Osteoblast (primary cell): ENCODE data around the gene MBD2. TPM values are rescaled to one million over a fixed set of nuclear protein-coding genes. Genes with fewer than 3 reads are reported as not detected.

Experiments
- DNase-seq: peaks from one replicate; pipeline ENCODE4 v3.0.0; 2011; ENCODE audit warnings: low spot score, mixed read lengths; ENCODE audit not compliant: insufficient read length; ENCODE audit errors: missing footprints
- H2AFZ ChIP-seq: 2 replicates; pipeline ENCODE4 v1.6.0; 2011; ENCODE audit warnings: mild to moderate bottlenecking, low read length
- H3K27ac ChIP-seq: 2 replicates; pipeline ENCODE4 v1.5.1; 2011; ENCODE audit warnings: mild to moderate bottlenecking, low read depth, low read length, moderate library complexity
- H3K27me3 ChIP-seq: 2 replicates; pipeline ENCODE4 v1.6.0; 2012; ENCODE audit warnings: mild to moderate bottlenecking, control low read depth, inconsistent platforms, low read length, moderate library complexity; ENCODE audit not compliant: insufficient read depth
- H3K36me3 ChIP-seq: 2 replicates; pipeline ENCODE4 v1.5.1; 2011; ENCODE audit warnings: mild to moderate bottlenecking, low read length, control low read depth, moderate library complexity; ENCODE audit not compliant: insufficient read depth
- H3K4me1 ChIP-seq: 2 replicates; pipeline ENCODE4 v1.5.1; 2011; ENCODE audit warnings: mild to moderate bottlenecking, low read length, control low read depth, moderate library complexity; ENCODE audit not compliant: insufficient read depth
- H3K4me2 ChIP-seq: 2 replicates; pipeline ENCODE4 v1.6.0; 2011; ENCODE audit warnings: mild to moderate bottlenecking, low read length; ENCODE audit not compliant: insufficient read depth
- H3K4me3 ChIP-seq: fragments of 200-600 bp; sonication (generic); 3 replicates; pipeline ENCODE4 v1.5.1; 2012; ENCODE audit warnings: mild to moderate bottlenecking, low read length, inconsistent platforms; ENCODE audit not compliant: insufficient read depth
- H3K79me2 ChIP-seq: 2 replicates; pipeline ENCODE4 v1.6.0; 2012; ENCODE audit warnings: mild to moderate bottlenecking, low read length, control low read depth, inconsistent platforms; ENCODE audit not compliant: insufficient read depth
- H3K9me3 ChIP-seq: 2 replicates; pipeline ENCODE4 v1.5.1; 2011; ENCODE audit warnings: low read depth, low read length, control low read depth
- H4K20me1 ChIP-seq: 2 replicates; pipeline ENCODE4 v1.6.0; 2012; ENCODE audit warnings: mild to moderate bottlenecking, low read length, control low read depth; ENCODE audit not compliant: insufficient read depth
- total RNA-seq: library from RNA; depleted of rRNA; stranded (reverse); fragments of >200 nt; gene quantifications from 2 replicates; pipeline ENCODE4 v1.2.3, GENCODE V29; 2012
- TF ChIP-seq, protein P1 (sequence below): IDR thresholded peaks from 2 replicates; pipeline ENCODE4 v1.5.1; 2011; ENCODE audit warnings: mild to moderate bottlenecking, low read depth, low read length, moderate library complexity; ENCODE audit errors: extremely low read depth

Gene MBD2
- total RNA-seq, 1 donor = 23.9 TPM

- Histone ChIP-seq H3K27me3 (no peaks in the 10 kb centered on the region), H3K9me3 (no peaks in the 10 kb centered on the region), H3K4me3 (no peak overlapping the region), H3K27ac (no peak overlapping the region), H3K36me3 (no peaks in the 10 kb centered on the region), H3K4me1 (peaks cover 31% of the 10 kb centered on the region), H3K79me2 (no peaks in the 10 kb centered on the region), H4K20me1 (no peaks in the 10 kb centered on the region), H3K4me2 (no peak overlapping the region), H2AFZ (no peak overlapping the region)
- DNase-seq = no peak
- TF ChIP-seq, protein P1, sequence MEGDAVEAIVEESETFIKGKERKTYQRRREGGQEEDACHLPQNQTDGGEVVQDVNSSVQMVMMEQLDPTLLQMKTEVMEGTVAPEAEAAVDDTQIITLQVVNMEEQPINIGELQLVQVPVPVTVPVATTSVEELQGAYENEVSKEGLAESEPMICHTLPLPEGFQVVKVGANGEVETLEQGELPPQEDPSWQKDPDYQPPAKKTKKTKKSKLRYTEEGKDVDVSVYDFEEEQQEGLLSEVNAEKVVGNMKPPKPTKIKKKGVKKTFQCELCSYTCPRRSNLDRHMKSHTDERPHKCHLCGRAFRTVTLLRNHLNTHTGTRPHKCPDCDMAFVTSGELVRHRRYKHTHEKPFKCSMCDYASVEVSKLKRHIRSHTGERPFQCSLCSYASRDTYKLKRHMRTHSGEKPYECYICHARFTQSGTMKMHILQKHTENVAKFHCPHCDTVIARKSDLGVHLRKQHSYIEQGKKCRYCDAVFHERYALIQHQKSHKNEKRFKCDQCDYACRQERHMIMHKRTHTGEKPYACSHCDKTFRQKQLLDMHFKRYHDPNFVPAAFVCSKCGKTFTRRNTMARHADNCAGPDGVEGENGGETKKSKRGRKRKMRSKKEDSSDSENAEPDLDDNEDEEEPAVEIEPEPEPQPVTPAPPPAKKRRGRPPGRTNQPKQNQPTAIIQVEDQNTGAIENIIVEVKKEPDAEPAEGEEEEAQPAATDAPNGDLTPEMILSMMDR = no peak
These were observed 90.4 kb downstream of the MBD2 start for GRCh38 chr18:54134053-54134452.

GRCh38 chr18:54130631-54131030 lies 93.8 kb downstream of the MBD2 start:
- peaks cover 27% of the 10 kb centered on the region for H3K4me1 ChIP-seq
- H3K4me3 ChIP-seq = no peak overlapping the region
- H3K4me2 ChIP-seq = no peak overlapping the region
- H3K27ac ChIP-seq = peak overlapping the region; percentile 18
- TF ChIP-seq, protein P1 = no peak
- no peak for DNase-seq
- H3K36me3 ChIP-seq = no peaks in the 10 kb centered on the region
- H3K9me3 ChIP-seq = no peaks in the 10 kb centered on the region
- H3K27me3 ChIP-seq = no peaks in the 10 kb centered on the region
- no peaks in the 10 kb centered on the region for H4K20me1 ChIP-seq
- no peaks in the 10 kb centered on the region for H3K79me2 ChIP-seq
- H2AFZ ChIP-seq = no peak overlapping the region

DNA sequence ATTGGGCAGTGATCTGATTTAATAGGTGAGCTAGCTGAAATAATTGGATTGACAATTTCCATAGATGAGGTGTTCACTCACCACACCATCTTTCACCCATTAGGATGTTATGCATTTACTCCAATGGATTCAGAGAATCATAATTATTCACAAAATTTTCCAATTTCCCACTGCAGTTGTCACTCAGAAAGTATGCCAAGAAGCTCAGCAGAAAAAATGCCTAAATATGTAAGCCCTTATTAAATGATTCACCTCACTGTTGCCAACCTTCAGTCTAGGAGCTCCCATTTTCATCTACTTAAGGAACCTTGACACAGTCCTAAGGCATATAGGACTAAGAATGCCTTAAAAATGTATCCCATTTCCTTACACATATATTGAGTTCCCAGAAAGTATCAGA lies 94.3 kb downstream of the MBD2 start:
- DNase-seq = no peak
- peaks cover 26% of the 10 kb centered on the region for H3K4me1 ChIP-seq
- H3K79me2 ChIP-seq = no peaks in the 10 kb centered on the region
- peak overlapping the region; percentile 18 for H3K27ac ChIP-seq
- H3K9me3 ChIP-seq = no peaks in the 10 kb centered on the region
- H3K27me3 ChIP-seq = no peaks in the 10 kb centered on the region
- H3K4me2 ChIP-seq = no peak overlapping the region
- TF ChIP-seq, protein P1 = no peak
- no peaks in the 10 kb centered on the region for H4K20me1 ChIP-seq
- no peak overlapping the region for H3K4me3 ChIP-seq
- H2AFZ ChIP-seq = no peak overlapping the region
- no peaks in the 10 kb centered on the region for H3K36me3 ChIP-seq

DNA sequence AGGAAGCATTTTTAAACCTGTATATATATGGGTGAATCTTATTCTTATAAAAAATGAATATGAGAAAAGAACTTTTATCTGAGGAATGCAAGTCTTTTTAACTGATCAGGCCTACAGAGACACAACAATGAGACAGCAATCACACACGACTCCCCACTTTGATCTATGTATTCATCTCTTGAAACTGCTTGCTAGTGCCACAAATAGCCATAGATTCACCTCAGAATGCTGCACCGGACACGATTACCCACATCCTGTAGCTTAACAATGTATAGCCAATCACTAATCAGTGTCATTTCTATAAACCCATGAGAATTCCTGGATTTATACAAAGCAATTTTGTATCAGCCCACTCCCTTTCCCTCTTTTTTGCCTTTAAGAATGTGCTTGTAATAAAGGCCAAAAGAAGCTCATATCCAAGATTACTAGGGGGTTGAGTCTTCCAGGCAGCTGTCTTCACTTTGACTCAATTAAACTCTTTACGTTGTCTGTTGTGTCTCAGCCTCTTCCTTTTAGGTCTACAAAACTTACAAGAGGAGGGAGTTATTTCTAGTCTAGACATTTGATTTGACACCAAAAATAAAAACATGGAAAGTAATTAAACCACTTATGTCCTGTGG lies 94.9 kb downstream of the MBD2 start:
- Histone ChIP-seq H3K27me3 (no peaks in the 10 kb centered on the region), H3K36me3 (no peaks in the 10 kb centered on the region), H3K27ac (peak overlapping the region; percentile 18), H3K4me2 (no peak overlapping the region), H3K79me2 (no peaks in the 10 kb centered on the region), H3K9me3 (no peaks in the 10 kb centered on the region), H4K20me1 (no peaks in the 10 kb centered on the region), H3K4me3 (no peak overlapping the region), H2AFZ (no peak overlapping the region), H3K4me1 (peaks cover 24% of the 10 kb centered on the region)
- DNase-seq = no peak
- TF ChIP-seq, protein P1 = no peak
